HL-60 (cell line): ENCODE measurements around the gene ADAMTSL5.
"Not testable (repeated sequence)": the region's sequence is repeated elsewhere in the genome, so short reads cannot be mapped to it uniquely, and the experiment has no call there.

Experiments
- CTCF ChIP-seq: IDR thresholded peaks from one replicate; pipeline ENCODE4 v1.5.1; 2011; ENCODE audit warnings: low read length, control low read depth, inconsistent platforms; ENCODE audit not compliant: insufficient read depth
- GABPA ChIP-seq: IDR thresholded peaks from 2 replicates; pipeline ENCODE4 v1.6.1; 2012; ENCODE audit warnings: low read depth
- POLR2AphosphoS5 ChIP-seq: IDR thresholded peaks from 2 replicates; pipeline ENCODE4 v1.6.1; 2012; ENCODE audit warnings: low read depth
- REST ChIP-seq: IDR thresholded peaks from 2 replicates; pipeline ENCODE4 v1.6.1; 2012; ENCODE audit warnings: low read depth; ENCODE audit not compliant: insufficient replicate concordance
- SPI1 ChIP-seq: IDR thresholded peaks from 2 replicates; pipeline ENCODE4 v1.6.1; 2012; ENCODE audit warnings: low read depth, mild to moderate bottlenecking, borderline replicate concordance

GRCh38 chr19:1499231-1499630, 13.6 kb downstream of the ADAMTSL5 start:
- TF ChIP-seq POLR2AphosphoS5, CTCF, REST, GABPA, SPI1: not testable (repeated sequence)
